Esophagus muscularis mucosa (tissue), 4 donors: ENCODE data around the gene TRIM52. TPM values are rescaled to one million over a fixed set of nuclear protein-coding genes. Genes with fewer than 3 reads are reported as not detected.
A peak's percentile ranks its signal among the peaks of the same experiment; 100 is the strongest.

Experiments
- DNase-seq: peaks from one replicate; pipeline ENCODE4 v3.0.0-alpha.2; 2017; ENCODE audit errors: extremely low spot score
- H3K27ac ChIP-seq, 4 donors: fragments of 200-600 bp; sonication (generic); replicated peaks in 1 of 4; 1 replicate in 3 of 4; 2 replicates in 1 of 4; pipeline ENCODE4 v1.5.1; 2016 to 2019; ENCODE audit warnings: mild to moderate bottlenecking in 1 of 4
- H3K27me3 ChIP-seq, 4 donors: fragments of 200-600 bp; sonication (generic); one replicate each; pipeline versions ENCODE4 v1.5.1 to v1.6.0; 2016 to 2019
- H3K36me3 ChIP-seq, 4 donors: fragments of 200-600 bp; sonication (generic); one replicate each; pipeline ENCODE4 v1.5.1; 2016 to 2019
- H3K4me1 ChIP-seq, 4 donors: fragments of 200-600 bp; sonication (generic); one replicate each; pipeline ENCODE4 v1.5.1; 2016 to 2019
- H3K4me3 ChIP-seq, 4 donors: fragments of 200-600 bp; sonication (generic); 1 replicate in 2 of 4; 2 replicates in 2 of 4; pipeline ENCODE4 v1.5.1; 2016 to 2019; ENCODE audit warnings: mild to moderate bottlenecking in 4 of 4, moderate library complexity in 1 of 4
- H3K9me3 ChIP-seq, 4 donors: fragments of 200-600 bp; sonication (generic); 1 replicate in 3 of 4; 2 replicates in 1 of 4; pipeline ENCODE4 v1.5.1; 2016 to 2019
- EP300 ChIP-seq: sonication (generic); formaldehyde crosslinking; IDR thresholded peaks from one replicate; pipeline ENCODE4 v1.6.1; 2017; ENCODE audit warnings: antibody characterized with exemption
- POLR2A ChIP-seq: fragments of 450-650 bp; IDR thresholded peaks from one replicate; pipeline ENCODE4 v1.6.1; 2017; ENCODE audit warnings: antibody characterized with exemption, moderate library complexity, mild to moderate bottlenecking, low read depth
- POLR2AphosphoS5 ChIP-seq, 2 donors: sonication (generic); formaldehyde crosslinking; IDR thresholded peaks; one replicate each; pipeline ENCODE4 v1.6.1; 2017; ENCODE audit warnings: antibody characterized with exemption in 2 of 2
- WGBS: methylation state at CpG from one replicate; pipeline ENCODE4 v1.1.5; 2018; 5-methylcytosine and 5-hydroxymethylcytosine counted together
- intact Hi-C: fragments of 100-400 bp; cut with DNase I; formaldehyde crosslinking; loops from one replicate; pipeline ENCODE4 v1.15.1; 2023
- total RNA-seq, 4 donors: library from RNA; depleted of rRNA; stranded (reverse); fragments of >200 nt; gene quantifications; one replicate each; pipeline versions ENCODE4 v1.1.0 to v1.2.1, GENCODE V29; 2016
- TF ChIP-seq, protein P1 (sequence below), 3 experiments: fragments of 200-600 bp in 2 of 3; fragments of 450-650 bp in 1 of 3; sonication (generic) in 2 of 3; IDR thresholded peaks; one replicate each; pipeline ENCODE4 v1.5.1; 2017 to 2019; ENCODE audit warnings: antibody characterized with exemption in 3 of 3, mild to moderate bottlenecking in 2 of 3, moderate library complexity in 1 of 3

TRIM52 gene
- total RNA-seq, 4 donors from 2014 or later: 10.3 to 21.9 (median 18.4) TPM

DNA sequence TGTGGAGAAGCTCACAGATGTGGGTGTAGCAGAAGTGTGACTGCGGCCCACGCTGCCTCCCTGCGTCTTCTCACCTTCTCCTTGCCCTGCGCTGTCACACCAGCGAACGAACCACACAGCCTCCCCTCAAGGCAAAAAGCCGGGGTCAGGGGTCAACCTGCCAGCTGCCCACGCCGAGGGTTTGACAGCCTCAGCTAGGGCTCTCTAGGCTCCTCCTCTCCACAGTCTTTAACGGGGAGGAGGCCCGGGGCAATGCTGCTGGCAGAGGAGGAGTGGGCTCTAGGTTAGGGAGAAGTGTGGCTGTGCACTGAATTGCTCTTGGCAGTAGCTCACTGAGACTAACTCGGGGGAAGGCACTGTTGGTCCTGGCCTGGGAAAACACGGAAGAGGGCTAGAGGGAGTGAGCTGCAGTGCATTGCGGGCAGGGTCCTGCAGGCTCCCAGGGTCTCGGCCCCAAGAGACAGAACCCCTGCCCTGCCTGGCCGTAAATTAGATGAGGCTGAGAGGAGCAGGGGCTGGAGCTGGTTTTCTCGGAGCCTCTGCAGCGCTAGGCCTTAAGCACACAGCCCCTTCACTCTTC is 4.2 kb upstream of the TRIM52 start:
- 68% methylated on average over 12 of the region's 18 CpGs for WGBS
- no peaks in the 10 kb centered on the region for H3K9me3 ChIP-seq
- no peak for TF ChIP-seq POLR2AphosphoS5 (IDR thresholded peaks at IDR 0.05)
- TF ChIP-seq, protein P1, sequence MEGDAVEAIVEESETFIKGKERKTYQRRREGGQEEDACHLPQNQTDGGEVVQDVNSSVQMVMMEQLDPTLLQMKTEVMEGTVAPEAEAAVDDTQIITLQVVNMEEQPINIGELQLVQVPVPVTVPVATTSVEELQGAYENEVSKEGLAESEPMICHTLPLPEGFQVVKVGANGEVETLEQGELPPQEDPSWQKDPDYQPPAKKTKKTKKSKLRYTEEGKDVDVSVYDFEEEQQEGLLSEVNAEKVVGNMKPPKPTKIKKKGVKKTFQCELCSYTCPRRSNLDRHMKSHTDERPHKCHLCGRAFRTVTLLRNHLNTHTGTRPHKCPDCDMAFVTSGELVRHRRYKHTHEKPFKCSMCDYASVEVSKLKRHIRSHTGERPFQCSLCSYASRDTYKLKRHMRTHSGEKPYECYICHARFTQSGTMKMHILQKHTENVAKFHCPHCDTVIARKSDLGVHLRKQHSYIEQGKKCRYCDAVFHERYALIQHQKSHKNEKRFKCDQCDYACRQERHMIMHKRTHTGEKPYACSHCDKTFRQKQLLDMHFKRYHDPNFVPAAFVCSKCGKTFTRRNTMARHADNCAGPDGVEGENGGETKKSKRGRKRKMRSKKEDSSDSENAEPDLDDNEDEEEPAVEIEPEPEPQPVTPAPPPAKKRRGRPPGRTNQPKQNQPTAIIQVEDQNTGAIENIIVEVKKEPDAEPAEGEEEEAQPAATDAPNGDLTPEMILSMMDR (IDR thresholded peaks at IDR 0.05): no peak
- no peak for TF ChIP-seq POLR2A
- TF ChIP-seq EP300: no peak
- peaks cover 7 to 16% (median 12%) of the 10 kb centered on the region in 4 donors for H3K4me1 ChIP-seq
- H3K36me3 ChIP-seq: peaks cover 10 to 20% (median 13%) of the 10 kb centered on the region in 4 donors
- no peak overlapping the region for H3K27ac ChIP-seq
- H3K27me3 ChIP-seq: no peaks in the 10 kb centered on the region
- DNase-seq: no peak
- H3K4me3 ChIP-seq: no peak overlapping the region
- intact Hi-C loops: no loop called here

DNA sequence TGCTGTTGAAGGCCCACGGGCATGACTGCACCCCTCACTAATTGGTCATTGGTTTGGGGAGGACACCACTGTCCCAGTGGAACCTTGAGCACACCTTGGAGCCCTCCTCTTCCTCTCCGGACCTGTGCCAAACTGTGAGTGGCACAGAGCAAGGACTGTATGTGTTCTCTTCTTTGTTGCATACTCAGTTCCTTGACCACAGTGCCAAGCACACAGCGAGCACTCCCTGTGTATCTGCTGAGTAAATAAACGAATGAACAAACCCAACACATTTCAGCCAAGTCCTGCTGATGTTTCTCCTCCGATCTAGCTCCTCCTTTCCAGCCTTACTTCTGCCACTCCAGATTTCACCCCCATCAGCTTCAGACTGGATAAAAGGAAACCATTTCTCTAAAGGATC is 2.7 kb upstream of the TRIM52 start:
- DNase-seq: no peak
- H3K9me3 ChIP-seq: no peaks in the 10 kb centered on the region
- WGBS: 85% methylated on average over 5 of the region's 5 CpGs
- intact Hi-C loops: loop anchor here (5.0 kb wide), 1 partner anchor 41 kb away; the partner anchor contains the start of gene TRIM41
- no peak overlapping the region for H3K4me3 ChIP-seq
- H3K36me3 ChIP-seq: peaks cover 10 to 20% (median 13%) of the 10 kb centered on the region in 4 donors
- H3K27me3 ChIP-seq: no peaks in the 10 kb centered on the region
- no peak for TF ChIP-seq POLR2A
- TF ChIP-seq, protein P1 (IDR thresholded peaks at IDR 0.05): no peak
- no peak for TF ChIP-seq POLR2AphosphoS5 (IDR thresholded peaks at IDR 0.05)
- TF ChIP-seq EP300: no peak
- H3K4me1 ChIP-seq: peaks cover 22 to 31% (median 27%) of the 10 kb centered on the region in 4 donors
- H3K27ac ChIP-seq: no peak overlapping the region

DNA sequence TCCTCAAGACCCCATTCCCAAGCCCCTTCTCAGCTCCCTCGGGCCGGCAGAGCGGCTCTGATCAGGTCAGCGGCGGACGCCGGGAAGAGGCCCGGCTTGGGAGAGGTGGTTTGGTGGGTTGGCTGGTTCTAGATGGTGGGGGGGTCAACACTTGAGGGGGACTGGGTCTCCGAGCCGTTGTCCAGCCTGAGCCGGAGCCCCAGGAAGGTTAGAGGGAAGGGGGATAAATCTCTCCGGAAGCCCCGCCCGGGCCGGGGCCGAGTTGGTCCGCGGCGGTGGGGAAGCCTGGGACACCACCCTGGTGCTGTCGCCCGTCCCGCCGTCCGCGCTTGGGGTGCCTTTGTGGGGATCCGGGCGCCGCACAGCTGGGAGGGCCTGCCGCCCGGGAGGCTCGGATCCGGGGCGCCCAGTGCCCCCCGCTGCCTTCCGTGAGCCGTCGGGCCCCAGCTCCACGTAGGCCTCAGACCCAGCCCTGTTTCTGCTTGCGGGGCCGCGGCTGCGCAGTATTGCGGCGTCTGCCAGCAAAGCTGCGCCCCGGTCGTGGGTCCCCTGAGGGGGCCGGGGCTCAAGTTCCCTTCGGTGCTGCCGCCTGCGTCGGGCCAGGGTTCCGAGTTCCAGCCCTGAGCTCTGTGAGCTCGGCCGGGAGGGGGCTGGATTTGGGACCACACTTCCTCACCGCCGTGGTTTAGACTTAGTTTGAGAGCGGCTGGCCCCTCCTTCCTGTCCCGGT is 542 bp upstream of the TRIM52 start:
- H3K27me3 ChIP-seq: no peaks in the 10 kb centered on the region
- peaks cover 10 to 28% (median 17%) of the 10 kb centered on the region in 4 donors for H3K36me3 ChIP-seq
- TF ChIP-seq, protein P1 (IDR thresholded peaks at IDR 0.05): no peak
- TF ChIP-seq POLR2AphosphoS5 (IDR thresholded peaks at IDR 0.05) (peak; percentile 68 to 77), POLR2A (peak; percentile 17)
- peak overlapping the region; percentile 79 to 95 (median 86) for H3K4me3 ChIP-seq
- no peak for DNase-seq
- intact Hi-C loops: loop anchor here (5.0 kb wide), 1 partner anchor 39 kb away; the partner anchor contains the start of gene TRIM41
- no peaks in the 10 kb centered on the region for H3K9me3 ChIP-seq
- 0% methylated on average over 24 of the region's 59 CpGs for WGBS
- peaks cover 44 to 53% (median 49%) of the 10 kb centered on the region in 4 donors for H3K4me1 ChIP-seq
- H3K27ac ChIP-seq: peak overlapping the region; percentile 96 to 100 (median 98)

DNA sequence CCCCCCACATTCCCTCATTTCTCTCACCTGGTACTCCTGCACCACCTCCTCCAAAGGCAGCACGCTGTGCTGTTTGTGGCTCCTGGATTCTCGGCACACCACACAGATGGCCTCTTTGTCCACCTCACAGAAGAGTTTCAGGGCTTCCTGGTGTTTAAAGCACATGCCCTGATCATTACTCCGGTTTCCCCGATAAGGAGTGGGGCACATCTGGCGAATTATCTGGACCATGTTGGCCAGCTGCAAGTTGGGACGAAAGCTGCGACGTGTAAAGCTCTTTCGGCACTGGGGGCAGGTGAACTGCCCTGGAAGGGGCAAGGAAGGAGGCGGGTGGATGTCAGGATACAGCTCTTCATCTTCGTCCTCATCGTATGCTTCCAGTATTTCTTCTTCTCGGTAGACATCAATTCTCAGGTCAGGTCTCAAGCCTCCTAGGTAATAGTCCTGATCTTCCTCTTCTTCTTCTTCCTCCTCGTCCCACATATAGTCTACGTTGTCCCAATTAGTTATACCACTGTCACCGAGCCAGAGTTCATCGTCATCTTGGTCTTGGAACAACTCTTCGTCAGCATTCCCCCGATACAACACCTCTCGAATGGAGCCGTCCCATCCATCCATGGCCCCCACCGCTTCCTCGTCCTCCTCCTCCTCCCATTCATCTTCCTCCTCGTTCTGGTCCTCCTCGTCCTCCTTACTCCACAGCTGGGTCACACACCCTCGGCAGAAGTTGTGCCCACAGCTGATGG is 796 bp downstream of the TRIM52 start:
- intact Hi-C loops: loop anchor here (5.0 kb wide), 1 partner anchor 38 kb away; the partner anchor contains the start of gene TRIM41
- TF ChIP-seq, protein P1 (IDR thresholded peaks at IDR 0.05): no peak
- no peak for TF ChIP-seq POLR2AphosphoS5 (IDR thresholded peaks at IDR 0.05)
- no peak for TF ChIP-seq EP300
- no peak for TF ChIP-seq POLR2A
- peak overlapping the region; percentile 96 to 100 (median 98) for H3K27ac ChIP-seq
- peak overlapping the region; percentile 79 to 95 (median 86) for H3K4me3 ChIP-seq
- DNase-seq: no peak
- H3K36me3 ChIP-seq: peaks cover 10 to 33% (median 17%) of the 10 kb centered on the region in 4 donors
- WGBS: 5% methylated on average over 26 of the region's 26 CpGs
- H3K4me1 ChIP-seq: peaks cover 57 to 66% (median 60%) of the 10 kb centered on the region in 4 donors
- H3K9me3 ChIP-seq: no peaks in the 10 kb centered on the region
- no peaks in the 10 kb centered on the region for H3K27me3 ChIP-seq
